ENCODE results near the gene MAFB.

DNA sequence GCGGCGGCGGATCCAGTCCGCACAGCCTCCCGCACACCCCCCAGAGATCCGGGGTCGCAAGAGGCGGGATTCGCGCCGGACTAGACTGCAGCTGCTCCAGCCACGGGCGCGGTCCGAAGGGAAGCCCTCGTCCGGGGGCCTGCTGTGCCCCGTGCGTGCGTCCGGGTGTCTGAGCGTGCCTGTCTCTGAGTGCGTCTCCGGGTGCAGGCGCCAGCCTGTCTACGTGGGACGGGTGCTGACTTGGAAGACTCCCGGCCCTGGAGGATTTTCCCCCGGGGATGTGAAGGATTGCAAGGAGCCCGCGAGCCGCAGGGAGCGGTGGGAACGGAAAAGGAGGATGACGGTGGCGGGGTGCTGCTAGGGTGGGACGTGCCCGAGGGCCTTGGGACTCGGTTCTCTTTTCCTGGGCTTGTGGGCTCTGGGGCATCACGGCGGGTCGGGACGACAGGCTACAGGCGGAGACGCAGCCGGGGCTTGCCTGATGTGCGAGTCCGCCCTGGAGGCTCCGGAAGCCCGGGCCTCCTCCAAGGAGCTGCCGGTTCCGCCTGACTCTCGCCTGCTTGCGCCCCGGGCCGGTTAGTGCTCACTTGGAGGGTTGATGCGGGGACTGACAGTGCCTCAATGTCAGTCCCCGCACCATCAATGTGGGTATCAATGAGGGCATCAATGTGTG, 5.7 kb downstream of the MAFB start:
- no peak for TF ChIP-seq EZH2 (IDR thresholded peaks at IDR 0.05; ENCODE audit: borderline replicate concordance, low read length)
- TF ChIP-seq, protein P1, sequence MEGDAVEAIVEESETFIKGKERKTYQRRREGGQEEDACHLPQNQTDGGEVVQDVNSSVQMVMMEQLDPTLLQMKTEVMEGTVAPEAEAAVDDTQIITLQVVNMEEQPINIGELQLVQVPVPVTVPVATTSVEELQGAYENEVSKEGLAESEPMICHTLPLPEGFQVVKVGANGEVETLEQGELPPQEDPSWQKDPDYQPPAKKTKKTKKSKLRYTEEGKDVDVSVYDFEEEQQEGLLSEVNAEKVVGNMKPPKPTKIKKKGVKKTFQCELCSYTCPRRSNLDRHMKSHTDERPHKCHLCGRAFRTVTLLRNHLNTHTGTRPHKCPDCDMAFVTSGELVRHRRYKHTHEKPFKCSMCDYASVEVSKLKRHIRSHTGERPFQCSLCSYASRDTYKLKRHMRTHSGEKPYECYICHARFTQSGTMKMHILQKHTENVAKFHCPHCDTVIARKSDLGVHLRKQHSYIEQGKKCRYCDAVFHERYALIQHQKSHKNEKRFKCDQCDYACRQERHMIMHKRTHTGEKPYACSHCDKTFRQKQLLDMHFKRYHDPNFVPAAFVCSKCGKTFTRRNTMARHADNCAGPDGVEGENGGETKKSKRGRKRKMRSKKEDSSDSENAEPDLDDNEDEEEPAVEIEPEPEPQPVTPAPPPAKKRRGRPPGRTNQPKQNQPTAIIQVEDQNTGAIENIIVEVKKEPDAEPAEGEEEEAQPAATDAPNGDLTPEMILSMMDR (conservative IDR thresholded peaks at IDR 0.05 in 1 of 2, IDR thresholded peaks at IDR 0.05 in 1 of 2; ENCODE audit: extremely low read depth in 1 of 2, insufficient read depth in 1 of 2, low read depth in 1 of 2, low read length in 2 of 2), result no peak
